Calu3 (cell line): Measurements from ENCODE around the gene SCAMP2. TPM values are rescaled to one million over a fixed set of nuclear protein-coding genes. Genes with fewer than 3 reads are reported as not detected.

Experiments used
- BruUV-seq: library from RNA; stranded (reverse); fragments of 400-500 nt; replicated peaks from 2 replicates; lab custom pipeline; 2021; lab: Mats Ljungman, UMichigan
- CTCF ChIA-PET: fragments of 300-600 bp; sonication (Branson Sonifier 250); formaldehyde crosslinking; loops from one replicate; lab custom pipeline; 2022; ENCODE audit warnings: antibody characterized with exemption; lab: Charles Lee
- DNase-seq: peaks from one replicate; pipeline ENCODE4 v3.0.0; 2022
- H3K27ac Mint-ChIP-seq: one replicate; pipeline ENCODE4 v1.8.0; 2022; ENCODE audit warnings: mixed read lengths; ENCODE audit not compliant: unreplicated experiment
- H3K27me3 Mint-ChIP-seq: one replicate; pipeline ENCODE4 v1.8.0; 2022; ENCODE audit warnings: mixed read lengths; ENCODE audit not compliant: unreplicated experiment
- H3K36me3 Mint-ChIP-seq: one replicate; pipeline ENCODE4 v1.8.0; 2022; ENCODE audit warnings: mild to moderate bottlenecking, moderate library complexity, mixed read lengths; ENCODE audit not compliant: insufficient read depth, unreplicated experiment
- H3K4me1 Mint-ChIP-seq: one replicate; pipeline ENCODE4 v1.8.0; 2022; ENCODE audit warnings: mild to moderate bottlenecking, low read depth, mixed read lengths; ENCODE audit not compliant: unreplicated experiment
- H3K4me3 Mint-ChIP-seq: one replicate; pipeline ENCODE4 v1.8.0; 2022; ENCODE audit warnings: mild to moderate bottlenecking, low read depth, moderate library complexity, mixed read lengths; ENCODE audit not compliant: unreplicated experiment
- H3K9me3 Mint-ChIP-seq: one replicate; pipeline ENCODE4 v1.8.0; 2022; ENCODE audit warnings: low read depth, mixed read lengths; ENCODE audit not compliant: unreplicated experiment
- CTCF ChIP-seq: fragments of 200-600 bp; IDR thresholded peaks from one replicate; pipeline ENCODE4 v1.8.0; 2022; ENCODE audit warnings: antibody characterized with exemption; ENCODE audit not compliant: unreplicated experiment
- intact Hi-C: fragments of 100-400 bp; cut with micrococcal nuclease; formaldehyde crosslinking; loops from one replicate; pipeline ENCODE4 v1.10.0; 2022; ENCODE audit not compliant: unreplicated experiment
- total RNA-seq: library from RNA; stranded (reverse); gene quantifications from 2 replicates; pipeline ENCODE4 v1.2.3, GENCODE V29; 2022

Gene SCAMP2
- total RNA-seq, 1 experiment from 2014 or later, result 114 TPM

- no peaks in the 10 kb centered on the region for H3K4me1 Mint-ChIP-seq
- CTCF ChIA-PET, result interaction anchor here (0.7 to 0.8 kb wide), 2 partner anchors 17 to 26 kb away, joined by 3 read pairs; no protein-coding TSS in a partner anchor
- H3K27me3 Mint-ChIP-seq, result peaks cover 82% of the 10 kb centered on the region
- H3K4me3 Mint-ChIP-seq, result no peak overlapping the region
- H3K36me3 Mint-ChIP-seq, result no peaks in the 10 kb centered on the region
- no peak overlapping the region for H3K27ac Mint-ChIP-seq
- intact Hi-C loops, result no loop called here
- no TSS peak for BruUV-seq
- no peaks in the 10 kb centered on the region for H3K9me3 Mint-ChIP-seq
- TF ChIP-seq CTCF, result no peak
- DNase-seq, result no peak
These were observed 47.3 kb downstream of the SCAMP2 start for GRCh38 chr15:74825866-74826265.

GRCh38 chr15:74824976-74825375, 48.2 kb downstream of the SCAMP2 start:
- intact Hi-C loops, result no loop called here
- DNase-seq, result no peak
- no peaks in the 10 kb centered on the region for H3K4me1 Mint-ChIP-seq
- H3K36me3 Mint-ChIP-seq, result no peaks in the 10 kb centered on the region
- no peak overlapping the region for H3K27ac Mint-ChIP-seq
- H3K4me3 Mint-ChIP-seq, result no peak overlapping the region
- H3K27me3 Mint-ChIP-seq, result peaks cover 73% of the 10 kb centered on the region
- no TSS peak for BruUV-seq
- CTCF ChIA-PET, result no interaction called here
- no peak for TF ChIP-seq CTCF
- H3K9me3 Mint-ChIP-seq, result no peaks in the 10 kb centered on the region

- CTCF ChIA-PET, result no interaction called here
- no peak for DNase-seq
- no peak overlapping the region for H3K27ac Mint-ChIP-seq
- no peak overlapping the region for H3K4me3 Mint-ChIP-seq
- peaks cover 59% of the 10 kb centered on the region for H3K27me3 Mint-ChIP-seq
- BruUV-seq, result no TSS peak
- intact Hi-C loops, result no loop called here
- H3K4me1 Mint-ChIP-seq, result peaks cover 13% of the 10 kb centered on the region
- TF ChIP-seq CTCF, result no peak
- H3K36me3 Mint-ChIP-seq, result peaks cover 5% of the 10 kb centered on the region
- H3K9me3 Mint-ChIP-seq, result no peaks in the 10 kb centered on the region
These were observed 49.8 kb downstream of the SCAMP2 start for GRCh38 chr15:74823324-74823723.

GRCh38 chr15:74822233-74822632, 50.9 kb downstream of the SCAMP2 start:
- no TSS peak for BruUV-seq
- H3K9me3 Mint-ChIP-seq, result no peaks in the 10 kb centered on the region

More at GRCh38 chr15:74822233-74822632, 50.9 kb downstream of the SCAMP2 start:
- H3K36me3 Mint-ChIP-seq, result peaks cover 15% of the 10 kb centered on the region
- CTCF ChIA-PET, result no interaction called here
- no peak for TF ChIP-seq CTCF
- no peak overlapping the region for H3K27ac Mint-ChIP-seq
- DNase-seq, result no peak
- intact Hi-C loops, result no loop called here
- H3K4me3 Mint-ChIP-seq, result no peak overlapping the region
- peaks cover 21% of the 10 kb centered on the region for H3K4me1 Mint-ChIP-seq
- H3K27me3 Mint-ChIP-seq, result peaks cover 48% of the 10 kb centered on the region
